Brain microvascular endothelial cell (primary cell): ENCODE data around the gene MSRB1.
A peak's percentile ranks its signal among the peaks of the same experiment; 100 is the strongest.
"Not testable (repeated sequence)": the region's sequence is repeated elsewhere in the genome, so short reads cannot be mapped to it uniquely, and the experiment has no call there.

Source experiments
- DNase-seq: peaks from one replicate; pipeline ENCODE4 v3.0.0-alpha.2; 2020
- H3K27ac ChIP-seq: fragments of 250-450 bp; sonication (Bioruptor Pico); 2 replicates; pipeline ENCODE4 v1.5.1; 2020; ENCODE audit warnings: mild to moderate bottlenecking, moderate library complexity
- H3K27me3 ChIP-seq: fragments of 250-450 bp; sonication (Bioruptor Pico); replicated peaks from 2 replicates; pipeline ENCODE4 v1.5.1; 2020; ENCODE audit warnings: mild to moderate bottlenecking
- H3K36me3 ChIP-seq: fragments of 250-450 bp; sonication (Bioruptor Pico); replicated peaks from 2 replicates; pipeline ENCODE4 v1.5.1; 2020; ENCODE audit warnings: mild to moderate bottlenecking
- H3K4me3 ChIP-seq: 2 replicates; pipeline ENCODE4 v1.5.1; 2011; ENCODE audit warnings: low read depth, mild to moderate bottlenecking, control low read depth, low read length, moderate library complexity
- in situ Hi-C: cut with HindIII; loops from 2 replicates; pipeline ENCODE4 v1.10.0; 2017; ENCODE audit warnings: low sequenced_read_pairs, low pct_ligation_motif_present
- TF ChIP-seq, protein P1 (sequence below): IDR thresholded peaks from 2 replicates; pipeline ENCODE4 v1.5.1; 2011; ENCODE audit warnings: low read depth, mild to moderate bottlenecking, moderate library complexity, low read length, control low read depth, inconsistent platforms; ENCODE audit errors: missing control alignments

MSRB1 gene

GRCh38 chr16:1958715-1959268, 15.8 kb upstream of the MSRB1 start:
- Histone ChIP-seq H3K36me3 (peaks cover 27% of the 10 kb centered on the region), H3K27me3 (no peaks in the 10 kb centered on the region), H3K27ac (no peak overlapping the region), H3K4me3 (peak overlapping the region; percentile 88)
- in situ Hi-C loops: no loop called here
- TF ChIP-seq, protein P1, sequence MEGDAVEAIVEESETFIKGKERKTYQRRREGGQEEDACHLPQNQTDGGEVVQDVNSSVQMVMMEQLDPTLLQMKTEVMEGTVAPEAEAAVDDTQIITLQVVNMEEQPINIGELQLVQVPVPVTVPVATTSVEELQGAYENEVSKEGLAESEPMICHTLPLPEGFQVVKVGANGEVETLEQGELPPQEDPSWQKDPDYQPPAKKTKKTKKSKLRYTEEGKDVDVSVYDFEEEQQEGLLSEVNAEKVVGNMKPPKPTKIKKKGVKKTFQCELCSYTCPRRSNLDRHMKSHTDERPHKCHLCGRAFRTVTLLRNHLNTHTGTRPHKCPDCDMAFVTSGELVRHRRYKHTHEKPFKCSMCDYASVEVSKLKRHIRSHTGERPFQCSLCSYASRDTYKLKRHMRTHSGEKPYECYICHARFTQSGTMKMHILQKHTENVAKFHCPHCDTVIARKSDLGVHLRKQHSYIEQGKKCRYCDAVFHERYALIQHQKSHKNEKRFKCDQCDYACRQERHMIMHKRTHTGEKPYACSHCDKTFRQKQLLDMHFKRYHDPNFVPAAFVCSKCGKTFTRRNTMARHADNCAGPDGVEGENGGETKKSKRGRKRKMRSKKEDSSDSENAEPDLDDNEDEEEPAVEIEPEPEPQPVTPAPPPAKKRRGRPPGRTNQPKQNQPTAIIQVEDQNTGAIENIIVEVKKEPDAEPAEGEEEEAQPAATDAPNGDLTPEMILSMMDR: no peak
- DNase-seq: no peak

- H3K27me3 ChIP-seq, DNase-seq, H3K27ac ChIP-seq, H3K4me3 ChIP-seq, in situ Hi-C loops: not testable (repeated sequence)
- peaks cover 20% of the 10 kb centered on the region for H3K36me3 ChIP-seq
Measured at GRCh38 chr16:1958143-1958491, 15.1 kb upstream of the MSRB1 start.

DNA sequence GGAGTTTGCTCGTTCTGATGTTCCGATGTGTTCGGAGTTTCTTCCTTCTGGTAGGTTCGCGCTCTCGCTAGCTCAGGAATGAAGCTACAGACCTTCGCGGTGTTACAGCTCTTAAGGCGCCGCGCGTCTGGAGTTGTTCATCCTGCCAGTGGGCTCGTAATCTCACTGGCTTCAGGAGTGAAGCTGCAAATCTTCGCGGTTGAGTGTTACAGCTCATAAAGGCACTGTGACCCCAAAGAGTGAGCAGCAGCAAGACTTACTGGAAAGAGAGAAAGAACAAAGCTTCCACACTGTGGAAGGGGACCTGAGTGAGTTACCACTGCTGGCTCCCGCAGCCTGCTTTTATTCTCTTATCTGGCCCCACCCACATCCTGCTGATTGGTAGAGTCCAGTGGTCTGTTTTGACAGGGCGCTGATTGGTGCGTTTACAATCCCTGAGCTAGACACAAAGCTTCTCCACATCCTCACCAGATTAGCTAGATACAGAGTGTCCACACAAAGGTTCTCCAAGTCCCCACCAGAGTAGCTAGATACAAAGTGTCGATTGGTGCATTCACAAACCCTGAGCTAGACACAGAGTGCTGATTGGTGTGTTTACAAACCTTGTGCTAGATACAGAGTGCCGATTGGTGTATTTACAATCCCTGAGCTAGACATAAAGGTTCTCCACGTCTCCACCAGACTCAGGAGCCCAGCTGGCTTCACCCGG, 14.6 kb upstream of the MSRB1 start:
- H3K4me3 ChIP-seq, in situ Hi-C loops: not testable (repeated sequence)

GRCh38 chr16:1953734-1954133, 10.7 kb upstream of the MSRB1 start:
- TF ChIP-seq, protein P1: no peak
- no peak for DNase-seq
- no peaks in the 10 kb centered on the region for H3K27me3 ChIP-seq
- no peaks in the 10 kb centered on the region for H3K36me3 ChIP-seq
- no peak overlapping the region for H3K27ac ChIP-seq
- in situ Hi-C loops: no loop called here
- no peak overlapping the region for H3K4me3 ChIP-seq

More for the DNA sequence above, 14.6 kb upstream of the MSRB1 start:
- not testable (repeated sequence) for DNase-seq, H3K27me3 ChIP-seq, H3K27ac ChIP-seq
- H3K36me3 ChIP-seq: peaks cover 15% of the 10 kb centered on the region

GRCh38 chr16:1950559-1950958, 7.6 kb upstream of the MSRB1 start:
- no peak for DNase-seq
- Histone ChIP-seq H3K27me3 (no peaks in the 10 kb centered on the region), H3K4me3 (no peak overlapping the region), H3K36me3 (no peaks in the 10 kb centered on the region), H3K27ac (no peak overlapping the region)
- in situ Hi-C loops: no loop called here
- TF ChIP-seq, protein P1: no peak

DNA sequence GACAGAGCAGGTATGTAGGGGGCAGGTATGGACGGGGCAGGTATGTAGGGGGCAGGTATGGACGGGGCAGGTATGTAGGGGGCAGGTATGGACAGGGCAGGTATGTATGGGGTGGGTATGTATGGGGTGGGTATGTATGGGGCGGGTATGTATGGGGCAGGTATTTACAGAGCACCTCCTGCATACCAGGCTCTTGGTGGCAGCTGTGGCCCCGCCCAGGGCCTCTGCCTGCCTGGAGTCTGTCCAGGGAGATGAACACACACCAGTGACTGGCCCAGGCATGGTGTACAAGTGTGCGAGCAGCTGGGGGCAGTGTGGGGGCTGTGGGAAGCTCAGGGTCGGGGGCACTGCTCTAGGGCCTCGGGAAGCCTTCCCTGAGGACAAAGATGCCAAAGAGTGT, 7.0 kb upstream of the MSRB1 start:
- H3K4me3 ChIP-seq: no peak overlapping the region
- DNase-seq: no peak
- no peaks in the 10 kb centered on the region for H3K36me3 ChIP-seq
- in situ Hi-C loops: no loop called here
- H3K27ac ChIP-seq: no peak overlapping the region
- TF ChIP-seq, protein P1: no peak
- H3K27me3 ChIP-seq: no peaks in the 10 kb centered on the region

- in situ Hi-C loops: no loop called here
- no peak for DNase-seq
- H3K27ac ChIP-seq: no peak overlapping the region
- H3K27me3 ChIP-seq: no peaks in the 10 kb centered on the region
- TF ChIP-seq, protein P1: no peak
- H3K36me3 ChIP-seq: no peaks in the 10 kb centered on the region
- H3K4me3 ChIP-seq: no peak overlapping the region
Measured at GRCh38 chr16:1949507-1949906, 6.5 kb upstream of the MSRB1 start.
